Prostate gland (tissue), 2 donors: ENCODE results near the gene MADD. TPM values are rescaled to one million over a fixed set of nuclear protein-coding genes. Genes with fewer than 3 reads are reported as not detected.

Experiments
- DNase-seq: peaks from one replicate; pipeline ENCODE4 v3.0.0-alpha.2; 2019; ENCODE audit warnings: low spot score
- H3K27ac ChIP-seq, 2 donors: fragments of 200-600 bp; sonication (generic); 2 replicates each; pipeline ENCODE4 v1.5.1; 2017 to 2019
- H3K27me3 ChIP-seq: fragments of 200-600 bp; sonication (generic); replicated peaks from 2 replicates; pipeline ENCODE4 v1.5.1; 2019; ENCODE audit not compliant: insufficient read depth
- H3K36me3 ChIP-seq, 2 donors: fragments of 200-600 bp; sonication (generic); 1 replicate in 1 of 2; 2 replicates in 1 of 2; pipeline versions ENCODE4 v1.5.1 to v1.8.1; 2017 to 2019
- H3K4me1 ChIP-seq: fragments of 200-600 bp; sonication (generic); replicated peaks from 2 replicates; pipeline ENCODE4 v1.5.1; 2019
- H3K4me3 ChIP-seq, 2 donors: fragments of 200-600 bp; sonication (generic); 2 replicates each; pipeline ENCODE4 v1.5.1; 2017 to 2019
- H3K9me3 ChIP-seq: fragments of 200-600 bp; sonication (generic); 2 replicates; pipeline ENCODE4 v1.5.1; 2017
- CTCF ChIP-seq, 4 experiments: fragments of 200-600 bp in 2 of 4; fragments of 450-650 bp in 2 of 4; sonication (generic) in 2 of 4; IDR thresholded peaks; 1 replicate in 3 of 4; 2 replicates in 1 of 4; pipeline ENCODE4 v1.5.1; 2016 to 2019; ENCODE audit warnings: antibody characterized with exemption in 4 of 4, mild to moderate bottlenecking in 2 of 4, moderate library complexity in 2 of 4
- POLR2A ChIP-seq: fragments of 450-650 bp; IDR thresholded peaks from one replicate; pipeline ENCODE4 v1.6.1; 2016; ENCODE audit warnings: antibody characterized with exemption, mild to moderate bottlenecking
- POLR2AphosphoS5 ChIP-seq: sonication (generic); formaldehyde crosslinking; IDR thresholded peaks from one replicate; pipeline ENCODE4 v1.6.1; 2017; ENCODE audit warnings: antibody characterized with exemption
- whole genome bisulfite sequencing: methylation state at CpG from one replicate; pipeline ENCODE4 v1.1.5; 2018; 5-methylcytosine and 5-hydroxymethylcytosine counted together
- intact Hi-C: fragments of 100-400 bp; cut with DNase I; formaldehyde crosslinking; loops from one replicate; pipeline ENCODE4 v1.14.2; 2022
- total RNA-seq, 2 donors: library from RNA; depleted of rRNA; stranded (reverse); fragments of >200 nt; gene quantifications; one replicate each; pipeline ENCODE4 v1.1.0, GENCODE V29; 2016

Gene MADD
- total RNA-seq, 2 donors from 2014 or later = 53.6 to 87.3 TPM

- Histone ChIP-seq H3K27me3 (no peaks in the 10 kb centered on the region), H3K36me3 (peaks cover 5 to 28% of the 10 kb centered on the region in 2 donors), H3K4me1 (peaks cover 12% of the 10 kb centered on the region), H3K27ac (no peak overlapping the region), H3K9me3 (no peaks in the 10 kb centered on the region), H3K4me3 (no peak overlapping the region)
- intact Hi-C loops = no loop called here
- WGBS = 91% methylated on average over 23 of the region's 23 CpGs
- TF ChIP-seq POLR2AphosphoS5 (no peak), POLR2A (no peak), CTCF (IDR thresholded peaks at IDR 0.05) (no peak)
- no peak for DNase-seq
These were observed 25.2 kb upstream of the MADD start for GRCh38 chr11:47244448-47245350.

GRCh38 chr11:47245611-47246357, 24.1 kb upstream of the MADD start:
- Histone ChIP-seq H3K27me3 (no peaks in the 10 kb centered on the region), H3K27ac (no peak overlapping the region), H3K4me3 (no peak overlapping the region), H3K4me1 (peaks cover 12% of the 10 kb centered on the region), H3K9me3 (no peaks in the 10 kb centered on the region), H3K36me3 (peaks cover 5 to 20% of the 10 kb centered on the region in 2 donors)
- TF ChIP-seq POLR2A (no peak), POLR2AphosphoS5 (no peak), CTCF (IDR thresholded peaks at IDR 0.05) (no peak)
- 90% methylated on average over 11 of the region's 11 CpGs for WGBS
- intact Hi-C loops = no loop called here
- DNase-seq = no peak

- Histone ChIP-seq H3K27ac (no peak overlapping the region), H3K4me1 (peaks cover 12% of the 10 kb centered on the region)
- intact Hi-C loops = no loop called here
These were observed 22.4 kb upstream of the MADD start for GRCh38 chr11:47247502-47247901.

GRCh38 chr11:47248304-47248663, 21.6 kb upstream of the MADD start:
- no peak for DNase-seq
- peaks cover 8% of the 10 kb centered on the region for H3K4me1 ChIP-seq
- no peak for TF ChIP-seq CTCF (IDR thresholded peaks at IDR 0.05)
- no peak for TF ChIP-seq POLR2AphosphoS5
- no peak for TF ChIP-seq POLR2A
- intact Hi-C loops = loop anchor here (2.0 kb wide), 1 partner anchor 33 kb away; the partner anchor contains the start of gene DDB2
- WGBS = under 1% methylated on average over 7 of the region's 7 CpGs
- H3K36me3 ChIP-seq = peaks cover 0 to 11% of the 10 kb centered on the region in 2 donors
- H3K4me3 ChIP-seq = peak overlapping the region; percentile 68 to 72
- H3K9me3 ChIP-seq = no peaks in the 10 kb centered on the region
- peak overlapping the region; percentile 78 to 82 for H3K27ac ChIP-seq
- H3K27me3 ChIP-seq = no peaks in the 10 kb centered on the region

More at GRCh38 chr11:47247502-47247901, 22.4 kb upstream of the MADD start:
- no peak for DNase-seq
- Histone ChIP-seq H3K9me3 (no peaks in the 10 kb centered on the region), H3K36me3 (peaks cover 0 to 11% of the 10 kb centered on the region in 2 donors), H3K4me3 (peak overlapping the region; percentile 68 to 72), H3K27me3 (no peaks in the 10 kb centered on the region)
- no peak for TF ChIP-seq POLR2AphosphoS5
- no peak for TF ChIP-seq POLR2A
- no peak for TF ChIP-seq CTCF (IDR thresholded peaks at IDR 0.05)
- WGBS = 90% methylated on average over 5 of the region's 5 CpGs
